MM.1S (cell line): ENCODE measurements around the gene DCUN1D4.

Source experiments
- DNase-seq: peaks from one replicate; pipeline ENCODE4 v3.0.0-alpha.2; 2015
- H2AFZ ChIP-seq: fragments of 300-600 bp; sonication (generic); 2 replicates; pipeline ENCODE4 v1.6.0; 2016; ENCODE audit warnings: antibody characterized with exemption, low read length
- H3F3A ChIP-seq: fragments of 300-600 bp; sonication (generic); 2 replicates; pipeline ENCODE4 v1.6.1; 2016; ENCODE audit warnings: mild to moderate bottlenecking, antibody characterized with exemption, low read length, moderate library complexity, mixed read lengths; ENCODE audit not compliant: insufficient read depth
- H3K27ac ChIP-seq: fragments of 300-600 bp; sonication (generic); 2 replicates; pipeline ENCODE4 v1.5.1; 2016; ENCODE audit warnings: mild to moderate bottlenecking, low read length
- H3K27me3 ChIP-seq: fragments of 300-600 bp; sonication (generic); replicated peaks from 2 replicates; pipeline ENCODE4 v1.6.0; 2016; ENCODE audit warnings: low read length; ENCODE audit not compliant: insufficient read depth
- H3K36me3 ChIP-seq: fragments of 300-600 bp; sonication (generic); replicated peaks from 2 replicates; pipeline ENCODE4 v1.6.1; 2016; ENCODE audit warnings: mild to moderate bottlenecking, low read length, mixed read lengths; ENCODE audit not compliant: insufficient read depth
- H3K4me1 ChIP-seq: fragments of 300-600 bp; sonication (generic); 2 replicates; pipeline ENCODE4 v1.6.1; 2016; ENCODE audit warnings: low read length, mixed read lengths
- H3K4me2 ChIP-seq: fragments of 300-600 bp; sonication (generic); 2 replicates; pipeline ENCODE4 v1.6.0; 2016; ENCODE audit warnings: low read depth, low read length
- H3K4me3 ChIP-seq: fragments of 300-600 bp; sonication (generic); 2 replicates; pipeline ENCODE4 v1.5.1; 2016; ENCODE audit warnings: low read length, mixed read lengths
- H3K79me2 ChIP-seq: fragments of 300-600 bp; sonication (generic); 2 replicates; pipeline ENCODE4 v1.6.1; 2016; ENCODE audit warnings: mixed run types, low read length, mixed read lengths
- H3K9ac ChIP-seq: fragments of 300-600 bp; sonication (generic); 2 replicates; pipeline ENCODE4 v1.6.1; 2016; ENCODE audit warnings: low read length, mixed read lengths
- H3K9me2 ChIP-seq: fragments of 300-600 bp; sonication (generic); replicated peaks from 2 replicates; pipeline ENCODE4 v1.6.1; 2016; ENCODE audit warnings: mild to moderate bottlenecking, low read length, mixed read lengths; ENCODE audit not compliant: insufficient read depth
- H3K9me3 ChIP-seq: fragments of 300-600 bp; sonication (generic); replicated peaks from 2 replicates; pipeline ENCODE4 v1.6.1; 2016; ENCODE audit warnings: mild to moderate bottlenecking, low read length, mixed read lengths; ENCODE audit not compliant: insufficient read depth
- H4K20me1 ChIP-seq: fragments of 300-600 bp; sonication (generic); 2 replicates; pipeline ENCODE4 v1.6.1; 2016; ENCODE audit warnings: mild to moderate bottlenecking, low read length, moderate library complexity, mixed read lengths; ENCODE audit not compliant: insufficient read depth
- CTCF ChIP-seq: fragments of 300-600 bp; sonication (generic); IDR thresholded peaks from 2 replicates; pipeline ENCODE4 v1.5.1; 2016; ENCODE audit warnings: antibody characterized with exemption, low read length, mixed read lengths
- EZH2 ChIP-seq: fragments of 300-600 bp; sonication (generic); optimal IDR thresholded peaks from 2 replicates; pipeline ENCODE3; 2017; ENCODE audit warnings: low read depth, mild to moderate bottlenecking, antibody characterized with exemption, low read length, mixed read lengths
- EZH2phosphoT487 ChIP-seq: fragments of 300-600 bp; sonication (generic); IDR thresholded peaks from 2 replicates; pipeline ENCODE4 v1.6.1; 2018; ENCODE audit warnings: antibody characterized with exemption, low read length

Gene DCUN1D4

GRCh38 chr4:51865717-51866116 is 22.8 kb downstream of the DCUN1D4 start:
- Histone ChIP-seq H3K27ac (no peak overlapping the region), H3K9me3 (no peaks in the 10 kb centered on the region), H2AFZ (no peak overlapping the region), H3F3A (no peaks in the 10 kb centered on the region), H4K20me1 (no peaks in the 10 kb centered on the region), H3K9ac (no peak overlapping the region), H3K4me3 (no peak overlapping the region), H3K4me1 (no peaks in the 10 kb centered on the region), H3K4me2 (no peak overlapping the region), H3K9me2 (no peaks in the 10 kb centered on the region), H3K79me2 (0 out of 2 replicates have a peak, but pooled peaks cover 9% of the 10 kb centered on the region), H3K36me3 (peaks cover 5% of the 10 kb centered on the region; the same call in 1 of the 2 replicates), H3K27me3 (no peaks in the 10 kb centered on the region)
- TF ChIP-seq EZH2phosphoT487 (no peak), EZH2 (no peak)
- DNase-seq: no peak

GRCh38 chr4:51866835-51867234 is 23.9 kb downstream of the DCUN1D4 start:
- Histone ChIP-seq H3K36me3 (peaks cover 5% of the 10 kb centered on the region; the same call in 1 of the 2 replicates), H3K9me2 (no peaks in the 10 kb centered on the region), H4K20me1 (no peaks in the 10 kb centered on the region), H2AFZ (no peak overlapping the region), H3K9me3 (no peaks in the 10 kb centered on the region), H3K4me1 (no peaks in the 10 kb centered on the region), H3F3A (no peaks in the 10 kb centered on the region), H3K79me2 (0 out of 2 replicates have a peak, but pooled peaks cover 6% of the 10 kb centered on the region), H3K27ac (no peak overlapping the region), H3K27me3 (no peaks in the 10 kb centered on the region), H3K9ac (no peak overlapping the region), H3K4me2 (no peak overlapping the region), H3K4me3 (no peak overlapping the region)
- DNase-seq: no peak
- TF ChIP-seq EZH2: no peak
- no peak for TF ChIP-seq CTCF
- TF ChIP-seq EZH2phosphoT487: no peak

- H4K20me1 ChIP-seq: no peaks in the 10 kb centered on the region
- TF ChIP-seq EZH2phosphoT487: no peak
- TF ChIP-seq EZH2: no peak
- TF ChIP-seq CTCF: no peak
- H3K9me2 ChIP-seq: no peaks in the 10 kb centered on the region
- H3K27me3 ChIP-seq: no peaks in the 10 kb centered on the region
- no peak overlapping the region for H3K4me2 ChIP-seq
- no peaks in the 10 kb centered on the region for H3K79me2 ChIP-seq
- H2AFZ ChIP-seq: no peak overlapping the region
- no peaks in the 10 kb centered on the region for H3K4me1 ChIP-seq
- H3K36me3 ChIP-seq: peaks cover 5% of the 10 kb centered on the region; the same call in 1 of the 2 replicates
- H3K27ac ChIP-seq: no peak overlapping the region
- H3K4me3 ChIP-seq: no peak overlapping the region
- H3F3A ChIP-seq: no peaks in the 10 kb centered on the region
- DNase-seq: no peak
- H3K9me3 ChIP-seq: no peaks in the 10 kb centered on the region
- H3K9ac ChIP-seq: no peak overlapping the region
Observed at GRCh38 chr4:51867689-51868448, 24.9 kb downstream of the DCUN1D4 start.

- H3K27me3 ChIP-seq: no peaks in the 10 kb centered on the region
- H3K79me2 ChIP-seq: no peaks in the 10 kb centered on the region
- H3K4me3 ChIP-seq: no peak overlapping the region
- no peaks in the 10 kb centered on the region for H3K9me2 ChIP-seq
- DNase-seq: no peak
- H3K9ac ChIP-seq: no peak overlapping the region
- no peaks in the 10 kb centered on the region for H3K9me3 ChIP-seq
- no peaks in the 10 kb centered on the region for H4K20me1 ChIP-seq
- H3K27ac ChIP-seq: no peak overlapping the region
- TF ChIP-seq EZH2phosphoT487 (no peak), CTCF (no peak), EZH2 (no peak)
- H3K36me3 ChIP-seq: peaks cover 8% of the 10 kb centered on the region; the same call in 1 of the 2 replicates
- H3F3A ChIP-seq: no peaks in the 10 kb centered on the region
- H2AFZ ChIP-seq: no peak overlapping the region
- no peaks in the 10 kb centered on the region for H3K4me1 ChIP-seq
- no peak overlapping the region for H3K4me2 ChIP-seq
Observed at GRCh38 chr4:51868449-51868847, 25.5 kb downstream of the DCUN1D4 start.
